ENCODE results near the gene PADI1. TPM values are rescaled to one million over a fixed set of nuclear protein-coding genes. Genes with fewer than 3 reads are reported as not detected.

PADI1 gene
- polyA plus RNA-seq, 1 experiment, result not detected

GRCh38 chr1:17290553-17290952 lies 85.6 kb downstream of the PADI1 start:
- H3K27me3 ChIP-seq (ENCODE audit: control insufficient read depth, insufficient read depth, low read length), result peaks cover 21% of the 10 kb centered on the region
- no peak overlapping the region for H3K27ac ChIP-seq (ENCODE audit: low read depth, low read length)
- DNase-seq (ENCODE audit: low read depth, low spot score), result no peak
- POLR2A ChIA-PET, result no interaction called here
- no peak overlapping the region for H3K4me3 ChIP-seq (ENCODE audit: low read depth, low read length)
- TF ChIP-seq CTCF (IDR thresholded peaks at IDR 0.05; ENCODE audit: low read depth, low read length), result no peak
- CTCF ChIA-PET, result interaction anchor here (0.8 to 2.4 kb wide), 3 partner anchors 16 to 230 kb away, joined by 3 to 6 read pairs (median 5); no protein-coding TSS in a partner anchor
- H3K9me3 ChIP-seq (ENCODE audit: control insufficient read depth, insufficient read depth, low read length), result no peaks in the 10 kb centered on the region

- TF ChIP-seq CTCF (IDR thresholded peaks at IDR 0.05; ENCODE audit: low read depth, low read length), result no peak
- Histone ChIP-seq H3K27ac (ENCODE audit: low read depth, low read length) (no peak overlapping the region), H3K27me3 (ENCODE audit: control insufficient read depth, insufficient read depth, low read length) (peaks cover 29% of the 10 kb centered on the region), H3K9me3 (ENCODE audit: control insufficient read depth, insufficient read depth, low read length) (no peaks in the 10 kb centered on the region), H3K4me3 (ENCODE audit: low read depth, low read length) (no peak overlapping the region)
- no peak for DNase-seq (ENCODE audit: low read depth, low spot score)
- ChIA-PET CTCF (interaction anchor here (1.3 kb wide), 1 partner anchor 19 kb away, joined by 4 read pairs; no protein-coding TSS in a partner anchor), POLR2A (no interaction called here)
Measured at GRCh38 chr1:17292299-17293160, 87.6 kb downstream of the PADI1 start.

GRCh38 chr1:17293681-17294425 lies 88.9 kb downstream of the PADI1 start:
- ChIA-PET CTCF (interaction anchor here (1.3 kb wide), 1 partner anchor 20 kb away, joined by 4 read pairs; no protein-coding TSS in a partner anchor), POLR2A (no interaction called here)
- no peaks in the 10 kb centered on the region for H3K9me3 ChIP-seq (ENCODE audit: control insufficient read depth, insufficient read depth, low read length)
- no peak overlapping the region for H3K4me3 ChIP-seq (ENCODE audit: low read depth, low read length)
- no peak for DNase-seq (ENCODE audit: low read depth, low spot score)
- peaks cover 30% of the 10 kb centered on the region for H3K27me3 ChIP-seq (ENCODE audit: control insufficient read depth, insufficient read depth, low read length)
- no peak overlapping the region for H3K27ac ChIP-seq (ENCODE audit: low read depth, low read length)
- no peak for TF ChIP-seq CTCF (IDR thresholded peaks at IDR 0.05; ENCODE audit: low read depth, low read length)

- ChIA-PET POLR2A (no interaction called here), CTCF (no interaction called here)
- no peak for TF ChIP-seq CTCF (IDR thresholded peaks at IDR 0.05; ENCODE audit: low read depth, low read length)
Measured at GRCh38 chr1:17295292-17295691, 90.4 kb downstream of the PADI1 start.

More at GRCh38 chr1:17295292-17295691, 90.4 kb downstream of the PADI1 start:
- H3K4me3 ChIP-seq (ENCODE audit: low read depth, low read length), result no peak overlapping the region
- no peak for DNase-seq (ENCODE audit: low read depth, low spot score)
- no peak overlapping the region for H3K27ac ChIP-seq (ENCODE audit: low read depth, low read length)
- H3K9me3 ChIP-seq (ENCODE audit: control insufficient read depth, insufficient read depth, low read length), result no peaks in the 10 kb centered on the region
- H3K27me3 ChIP-seq (ENCODE audit: control insufficient read depth, insufficient read depth, low read length), result peaks cover 31% of the 10 kb centered on the region

Small RNA genes lying within 50 kb of the gene (small RNA-seq; reads per million reads assigned to genes)
- gene MIR3972 (ENCODE audit: insufficient read length, low read depth), result not detected

Other genes starting within 250 kb of the PADI1 start
- 30.9 and 43.9 TPM in 2 replicates for gene MFAP2, start 224.5 kb upstream of the PADI1 start, polyA plus RNA-seq (2011; rRNA removed)
- gene ATP13A2, start 193.2 kb upstream of the PADI1 start, polyA plus RNA-seq (2011; rRNA removed), result 5.6 and 8.8 TPM in 2 replicates
- gene SDHB, start 151.1 kb upstream of the PADI1 start, polyA plus RNA-seq (2011; rRNA removed), result 206 and 232 TPM in 2 replicates
- gene PADI2, start 85.7 kb upstream of the PADI1 start, polyA plus RNA-seq (2011; rRNA removed), result not detected in 2 replicates
- gene PADI3, start 44.0 kb downstream of the PADI1 start, polyA plus RNA-seq (2011; rRNA removed), result 0.05 TPM in 1 of 2 replicates, not detected in the other
- not detected in 2 replicates for gene PADI4, start 103.1 kb downstream of the PADI1 start, polyA plus RNA-seq (2011; rRNA removed)
- gene PADI6, start 167.1 kb downstream of the PADI1 start, polyA plus RNA-seq (2011; rRNA removed), result not detected in 2 replicates
- 43.3 and 43.4 TPM in 2 replicates for gene RCC2, start 234.5 kb downstream of the PADI1 start, polyA plus RNA-seq (2011; rRNA removed)

All from AG04450 (cell line).